ENCODE measurements around the gene ZNF423. TPM values are rescaled to one million over a fixed set of nuclear protein-coding genes. Genes with fewer than 3 reads are reported as not detected.
"Not testable (repeated sequence)": the region's sequence is repeated elsewhere in the genome, so short reads cannot be mapped to it uniquely, and the experiment has no call there.

The ZNF423 gene
- total RNA-seq (2014; rRNA removed): not detected in 2 replicates
- 0.01 TPM for polyA plus RNA-seq (2012)

GRCh38 chr16:49855822-49856671 lies at the start of gene ZNF423:
Gene ZNF423, minus strand, starts transcription at chr16:49856112. Its CDS starts 338 bp downstream, at chr16:49855774.
- DNase-seq (ENCODE audit: low read depth): no peak

GRCh38 chr16:49904348-49905062 lies 48.6 kb upstream of the ZNF423 start:
- no peak for DNase-seq (ENCODE audit: low read depth)

DNA sequence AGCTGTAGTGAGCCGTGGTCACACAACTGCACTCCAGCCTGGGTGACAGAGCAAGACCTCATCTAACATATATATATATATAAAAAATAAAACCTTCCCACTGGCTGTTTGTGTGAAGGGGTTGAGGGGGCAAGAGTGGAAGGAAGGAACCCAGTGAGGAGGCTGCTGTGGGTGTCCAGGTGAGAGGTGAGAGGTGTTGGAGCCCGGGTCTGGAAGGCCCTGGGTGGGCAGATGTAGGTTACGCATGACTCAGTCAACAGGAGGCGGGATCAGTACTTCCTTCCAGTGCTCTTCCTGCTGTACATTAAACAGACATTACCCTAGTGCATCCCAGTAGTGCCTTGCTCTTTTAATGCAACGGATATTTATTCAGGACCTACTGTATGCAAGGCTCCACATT lies 47.0 kb upstream of the ZNF423 start:
- DNase-seq (ENCODE audit: low read depth): no peak

- no peak for DNase-seq (ENCODE audit: low read depth)
Observed at GRCh38 chr16:49901711-49902110, 45.8 kb upstream of the ZNF423 start.

- DNase-seq (ENCODE audit: low read depth): no peak
Observed at GRCh38 chr16:49900875-49901274, 45.0 kb upstream of the ZNF423 start.

- no peak for DNase-seq (ENCODE audit: low read depth)
Observed at GRCh38 chr16:49899991-49900695, 44.2 kb upstream of the ZNF423 start.

- no peak for DNase-seq (ENCODE audit: low read depth)
Observed at GRCh38 chr16:49896447-49896964, 40.6 kb upstream of the ZNF423 start.

DNA sequence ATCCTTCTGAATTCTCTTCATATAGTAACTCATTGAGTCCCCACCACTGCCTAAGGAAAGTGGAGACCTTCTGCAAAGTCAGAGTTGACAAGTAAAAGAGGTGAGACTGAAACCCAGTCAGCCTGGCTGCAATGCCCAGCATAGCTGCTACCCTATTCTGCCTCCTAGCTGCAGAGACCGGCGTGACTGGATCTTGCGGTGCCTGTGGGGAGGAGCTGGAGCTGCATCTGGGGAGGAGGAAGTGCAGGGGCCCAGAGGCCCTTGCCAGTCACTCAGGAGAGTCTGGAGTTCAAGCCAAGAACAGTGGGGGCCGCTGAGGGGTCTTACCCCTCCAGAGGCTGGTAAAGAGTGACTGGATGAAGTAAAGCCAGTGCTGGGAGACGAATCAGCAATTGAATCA lies 35.0 kb upstream of the ZNF423 start:
- DNase-seq (ENCODE audit: low read depth): no peak

GRCh38 chr16:49889725-49890397 lies 33.9 kb upstream of the ZNF423 start:
- no peak for DNase-seq (ENCODE audit: low read depth)

DNA sequence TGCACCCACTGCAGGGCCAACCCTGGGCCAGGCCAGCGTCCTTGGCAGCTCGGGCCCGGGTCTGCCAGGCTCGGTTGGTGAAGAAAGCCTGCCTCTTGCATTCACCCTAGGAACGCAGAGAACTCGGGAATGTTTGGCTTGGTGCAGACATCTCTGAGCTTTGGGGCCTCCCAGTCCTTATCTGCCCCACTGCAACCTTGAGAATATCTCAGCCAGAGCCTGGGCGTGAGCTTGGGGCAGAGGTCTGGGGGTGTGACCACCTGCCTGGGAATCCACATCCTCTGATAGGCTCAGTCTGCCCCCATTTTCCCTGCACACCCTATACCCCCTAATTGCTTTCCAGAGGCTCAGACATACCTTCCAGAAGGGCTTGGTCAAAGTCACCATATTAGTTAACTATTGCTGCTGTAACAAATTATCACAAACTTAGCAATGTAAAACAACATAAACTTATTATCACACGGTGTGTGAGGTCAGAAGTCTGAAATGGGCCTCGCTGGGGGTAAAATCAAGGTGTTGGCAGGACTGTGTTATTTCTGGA lies 30.7 kb upstream of the ZNF423 start:
- DNase-seq (ENCODE audit: low read depth): no peak

DNA sequence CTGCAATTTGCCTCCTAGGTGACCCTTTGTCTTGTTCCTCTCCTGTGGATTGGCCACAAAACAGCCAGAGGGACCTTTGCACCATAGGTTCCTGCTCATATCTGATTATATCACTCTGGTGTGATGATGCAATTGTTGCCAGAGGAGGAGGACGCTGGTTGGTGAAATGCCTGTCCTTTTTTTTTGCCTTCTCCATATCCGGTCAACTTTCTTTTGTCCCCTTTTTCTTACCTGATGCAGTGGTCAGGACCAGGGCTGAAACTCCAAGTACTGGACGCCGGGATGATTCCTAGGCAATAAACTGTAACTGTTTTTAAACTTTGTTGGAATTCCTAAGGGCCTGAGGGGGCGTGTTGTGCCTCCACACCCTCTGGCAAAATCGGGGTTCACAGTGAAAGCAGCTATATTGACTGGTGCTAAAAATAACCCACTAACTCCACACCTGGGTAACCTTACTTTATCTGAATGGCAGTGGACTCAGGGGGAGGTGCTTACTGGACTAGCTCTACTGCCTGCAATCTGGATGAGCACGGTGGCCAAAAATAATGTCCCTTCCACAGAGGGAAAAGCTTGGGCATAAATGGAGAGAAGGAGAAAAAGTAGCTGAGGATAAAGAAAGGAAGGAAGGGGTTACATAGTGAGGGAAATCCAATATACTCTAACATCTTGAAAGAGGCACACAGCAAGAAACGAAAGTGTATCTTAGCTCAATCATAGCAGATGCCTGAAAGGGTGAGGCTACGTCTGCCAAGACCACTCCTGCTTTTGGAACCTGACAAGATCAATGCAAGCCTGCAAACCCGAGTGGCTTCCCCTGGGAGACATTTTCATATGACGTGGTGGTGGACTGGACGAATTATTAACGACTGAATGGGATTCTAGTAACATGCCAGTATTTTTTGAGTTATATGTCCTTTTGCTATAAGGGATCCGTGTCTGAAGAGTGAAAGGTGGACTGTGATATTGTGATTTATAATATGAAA lies 28.4 kb upstream of the ZNF423 start:
- DNase-seq (ENCODE audit: low read depth): no peak

DNA sequence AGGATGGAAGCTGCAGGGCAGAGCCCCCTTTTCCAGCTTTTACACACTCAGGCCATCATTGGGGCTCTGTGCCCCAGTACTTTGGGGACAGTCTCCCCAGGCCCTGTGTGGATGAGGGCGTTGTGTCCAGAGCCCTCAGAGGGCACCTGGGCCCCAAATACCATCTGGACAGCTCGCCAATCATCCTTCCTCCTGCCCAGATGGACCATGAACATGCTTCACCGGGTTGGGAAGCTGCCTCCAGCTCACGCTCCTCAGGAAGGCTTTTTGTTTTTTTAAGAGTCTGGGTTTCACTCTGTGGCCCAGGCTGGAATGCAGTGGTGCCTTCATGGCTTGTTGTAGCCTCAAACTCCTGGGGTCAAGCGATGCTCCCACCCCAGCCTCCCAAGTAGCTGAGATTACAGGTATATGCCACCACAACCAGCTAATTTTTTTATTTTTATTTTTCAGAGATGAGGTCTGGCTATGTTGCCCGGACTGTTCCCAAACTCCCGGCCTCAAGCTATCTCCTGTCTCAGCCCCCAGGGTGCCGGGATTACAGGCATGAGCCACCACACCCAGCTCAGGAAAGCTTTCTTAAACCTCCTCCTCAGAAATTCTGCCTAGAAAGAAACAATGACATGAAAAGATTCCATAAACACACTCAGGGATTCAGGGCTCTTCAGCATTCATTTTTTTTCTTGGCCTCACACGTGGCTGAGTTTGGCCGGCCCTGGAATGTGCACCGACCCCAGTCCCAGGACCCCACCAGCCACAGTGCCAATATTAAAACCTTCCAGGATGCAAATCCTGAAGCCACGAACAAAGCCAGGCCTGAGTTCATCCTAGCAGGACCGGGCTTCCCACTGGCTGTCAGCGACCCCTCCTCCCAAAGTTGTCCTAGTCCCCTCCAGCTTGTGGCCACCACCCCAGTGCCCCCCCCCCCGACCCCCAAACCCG lies 27.4 kb upstream of the ZNF423 start:
- DNase-seq (ENCODE audit: low read depth): no peak

GRCh38 chr16:49881890-49882289 lies 26.0 kb upstream of the ZNF423 start:
- no peak for DNase-seq (ENCODE audit: low read depth)

GRCh38 chr16:49878540-49878939 lies 22.6 kb upstream of the ZNF423 start:
- not testable (repeated sequence) for DNase-seq (ENCODE audit: low read depth)

GRCh38 chr16:49876716-49877129 lies 20.8 kb upstream of the ZNF423 start:
- DNase-seq (ENCODE audit: low read depth): no peak

GRCh38 chr16:49875806-49876715 lies 20.1 kb upstream of the ZNF423 start:
- DNase-seq (ENCODE audit: low read depth): no peak

- DNase-seq (ENCODE audit: low read depth): no peak
Observed at GRCh38 chr16:49874613-49875237, 18.8 kb upstream of the ZNF423 start.
